RWPE1 (cell line): ENCODE measurements around the gene ADGRG6.

Source experiments
- CTCF ChIA-PET: fragments of 350-600 bp; sonication (Branson Sonifier 250); formaldehyde crosslinking; extraction: SDS; loops from one replicate; lab custom pipeline; 2021; lab: Yijun Ruan, JAX
- POLR2A ChIA-PET: fragments of 400-600 bp; formaldehyde crosslinking; extraction: SDS; loops from one replicate; lab custom pipeline; 2020; ENCODE audit warnings: antibody characterized with exemption; ENCODE audit not compliant: low non-redundant PET; lab: Yijun Ruan, JAX
- DNase-seq: peaks from one replicate; pipeline ENCODE4 v3.0.0; 2012; ENCODE audit warnings: low spot score
- H3K27ac ChIP-seq: fragments of 450-650 bp; 2 replicates; pipeline ENCODE4 v1.5.1; 2017
- CTCF ChIP-seq: fragments of 450-650 bp; conservative IDR thresholded peaks from 2 replicates; pipeline ENCODE4 v1.5.1; 2017; ENCODE audit warnings: low read depth, mild to moderate bottlenecking

The ADGRG6 gene

GRCh38 chr6:142301651-142302391, at the start of gene ADGRG6:
Gene ADGRG6, plus strand, starts transcription at chr6:142302007. Its CDS starts 323 bp downstream, at chr6:142302330.
- CTCF ChIA-PET: interaction anchor here (0.6 to 1.6 kb wide), 7 partner anchors 9 to 173 kb away, joined by 3 to 5 read pairs (median 3); no protein-coding TSS in a partner anchor
- peak; percentile 48 for DNase-seq
- TF ChIP-seq CTCF: peak; percentile 25
- peak within 1 kb of the TSS; percentile 99 for H3K27ac ChIP-seq
- POLR2A ChIA-PET: interaction anchor here (0.6 kb wide), 1 partner anchor 249 kb away, joined by 3 read pairs; no protein-coding TSS in a partner anchor

- ChIA-PET CTCF (no interaction called here), POLR2A (no interaction called here)
- H3K27ac ChIP-seq: no peak overlapping the region
- DNase-seq: no peak
- no peak for TF ChIP-seq CTCF
These were observed 47.3 kb upstream of the ADGRG6 start for GRCh38 chr6:142254513-142254912.

- POLR2A ChIA-PET: no interaction called here
- no peak for DNase-seq
- TF ChIP-seq CTCF: no peak
- no peak overlapping the region for H3K27ac ChIP-seq
- CTCF ChIA-PET: interaction anchor here (0.6 kb wide), 1 partner anchor 102 kb away, joined by 4 read pairs; no protein-coding TSS in a partner anchor
These were observed 46.0 kb upstream of the ADGRG6 start for GRCh38 chr6:142255785-142256184.

GRCh38 chr6:142258305-142258704, 43.5 kb upstream of the ADGRG6 start:
- ChIA-PET CTCF (no interaction called here), POLR2A (no interaction called here)
- H3K27ac ChIP-seq: no peak overlapping the region
- TF ChIP-seq CTCF: no peak
- DNase-seq: no peak

- POLR2A ChIA-PET: no interaction called here
- no peak overlapping the region for H3K27ac ChIP-seq
These were observed 43.0 kb upstream of the ADGRG6 start for GRCh38 chr6:142258757-142259156.

GRCh38 chr6:142260748-142261147, 41.1 kb upstream of the ADGRG6 start:
- POLR2A ChIA-PET: no interaction called here
- no peak overlapping the region for H3K27ac ChIP-seq
- DNase-seq: no peak
- TF ChIP-seq CTCF: no peak
- CTCF ChIA-PET: no interaction called here

More at GRCh38 chr6:142258757-142259156, 43.0 kb upstream of the ADGRG6 start:
- no peak for DNase-seq
- TF ChIP-seq CTCF: no peak
- CTCF ChIA-PET: no interaction called here
